Measurements from ENCODE around the gene DMRT2.
A peak's percentile ranks its signal among the peaks of the same experiment; 100 is the strongest.

DMRT2 gene

DNA sequence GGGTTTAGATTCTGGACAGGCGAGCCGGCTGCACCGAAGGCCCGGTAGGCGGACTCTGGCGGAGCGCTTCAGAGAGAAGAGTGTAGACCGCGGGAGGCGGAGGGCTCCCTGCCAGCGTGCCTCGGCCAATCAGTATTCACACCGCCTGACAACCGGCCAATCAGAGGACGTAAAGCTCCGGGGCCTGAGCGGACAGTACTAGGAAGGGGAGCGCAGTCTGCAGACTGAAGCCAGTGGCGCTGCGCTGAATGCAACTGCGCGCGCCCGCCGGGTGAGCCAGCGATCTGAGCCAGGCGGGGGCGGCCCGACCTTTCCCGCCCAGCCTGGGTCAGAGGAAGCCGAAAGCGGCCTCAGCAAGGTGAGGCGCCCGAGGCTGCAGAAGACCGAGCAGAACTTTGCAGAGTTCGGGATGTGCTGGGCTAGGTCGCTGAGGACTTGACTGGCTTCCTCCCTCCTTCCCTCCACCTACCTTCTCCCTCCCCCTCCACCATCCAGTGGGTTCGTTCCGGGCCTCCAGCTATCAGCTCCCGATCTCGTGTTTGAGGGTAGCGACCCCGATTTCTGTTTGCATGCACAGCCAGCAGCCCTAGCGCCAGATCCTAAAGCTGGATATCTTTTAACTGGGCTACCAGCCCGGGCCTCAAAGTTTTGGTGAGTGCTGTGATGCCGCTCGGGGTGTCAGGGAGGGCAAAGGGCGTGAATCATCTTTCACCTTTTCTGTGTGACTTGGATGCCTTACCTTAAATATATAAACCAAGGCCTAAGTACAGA is at the start of gene DMRT2:
DMRT2 (plus strand) TSS at position 233 of the 771 bp plus-strand sequence. CDS start 1,257 bp downstream, outside the sequence.
- H3K9ac ChIP-seq (ENCODE audit: low read length): no peak within 1 kb of the TSS
- no peaks in the 10 kb centered on the region for H3K9me3 ChIP-seq (ENCODE audit: control insufficient read depth, low read depth, low read length)
- H3K4me1 ChIP-seq (ENCODE audit: control insufficient read depth, low read depth, low read length): peaks cover 15% of the 10 kb centered on the region
- peaks cover 100% of the 10 kb centered on the region for H3K27me3 ChIP-seq (ENCODE audit: control insufficient read depth, insufficient read depth, low read length)
- peak within 1 kb of the TSS; percentile 58 for H3K4me3 ChIP-seq (ENCODE audit: low read length)
- H3K27ac ChIP-seq (ENCODE audit: low read length): no peak within 1 kb of the TSS
- no peaks in the 10 kb centered on the region for H3K36me3 ChIP-seq (ENCODE audit: control insufficient read depth, low read depth, low read length)

DNA sequence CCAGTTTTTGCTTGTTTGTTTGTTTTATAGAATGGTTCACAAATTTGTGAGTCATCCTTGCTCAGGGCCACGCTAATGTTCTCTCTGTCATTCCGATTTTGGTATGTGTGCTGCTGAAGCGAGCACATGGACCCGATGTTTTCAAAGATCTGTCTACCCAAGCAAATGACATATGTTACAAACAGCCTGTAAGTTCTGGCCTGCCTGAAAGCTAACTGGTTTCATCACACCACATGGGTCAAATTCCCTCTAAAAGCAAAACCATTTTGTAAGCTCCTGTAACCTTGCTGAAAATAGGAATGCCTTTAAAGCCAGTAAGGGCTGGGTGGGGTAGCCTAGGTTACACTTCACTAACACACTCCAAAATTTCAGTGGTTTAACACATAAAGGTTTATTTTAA is 48.3 kb upstream of the DMRT2 start:
- no peak overlapping the region for H3K4me3 ChIP-seq (ENCODE audit: low read length)
- no peaks in the 10 kb centered on the region for H3K4me1 ChIP-seq (ENCODE audit: control insufficient read depth, low read depth, low read length)
- H3K27me3 ChIP-seq (ENCODE audit: control insufficient read depth, insufficient read depth, low read length): no peaks in the 10 kb centered on the region
- H3K9me3 ChIP-seq (ENCODE audit: control insufficient read depth, low read depth, low read length): peaks cover 13% of the 10 kb centered on the region
- H3K27ac ChIP-seq (ENCODE audit: low read length): no peak overlapping the region
- no peaks in the 10 kb centered on the region for H3K36me3 ChIP-seq (ENCODE audit: control insufficient read depth, low read depth, low read length)
- no peak overlapping the region for H3K9ac ChIP-seq (ENCODE audit: low read length)

DNA sequence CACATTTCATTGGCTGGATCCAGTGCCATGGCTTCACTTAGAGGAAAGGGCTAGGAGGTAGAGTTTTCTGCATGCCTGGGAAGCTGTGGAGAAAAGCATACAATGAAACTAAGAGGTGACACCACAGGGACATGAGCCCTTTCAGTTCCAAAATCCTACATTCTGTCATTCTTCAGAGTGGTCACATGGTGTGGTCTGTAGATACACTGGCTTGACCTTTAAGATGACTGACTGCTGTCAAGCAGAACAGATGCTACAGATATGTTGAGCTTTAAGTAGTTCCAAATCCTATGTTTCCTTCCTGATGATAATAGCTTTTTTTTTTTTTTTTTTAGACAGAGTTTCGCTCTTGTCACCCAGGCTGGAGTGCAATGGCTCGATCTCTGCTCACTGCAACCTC is 47.5 kb upstream of the DMRT2 start:
- no peak overlapping the region for H3K9ac ChIP-seq (ENCODE audit: low read length)
- peaks cover 13% of the 10 kb centered on the region for H3K9me3 ChIP-seq (ENCODE audit: control insufficient read depth, low read depth, low read length)
- no peak overlapping the region for H3K4me3 ChIP-seq (ENCODE audit: low read length)
- no peak overlapping the region for H3K27ac ChIP-seq (ENCODE audit: low read length)
- H3K36me3 ChIP-seq (ENCODE audit: control insufficient read depth, low read depth, low read length): no peaks in the 10 kb centered on the region
- no peaks in the 10 kb centered on the region for H3K4me1 ChIP-seq (ENCODE audit: control insufficient read depth, low read depth, low read length)
- H3K27me3 ChIP-seq (ENCODE audit: control insufficient read depth, insufficient read depth, low read length): no peaks in the 10 kb centered on the region

DNA sequence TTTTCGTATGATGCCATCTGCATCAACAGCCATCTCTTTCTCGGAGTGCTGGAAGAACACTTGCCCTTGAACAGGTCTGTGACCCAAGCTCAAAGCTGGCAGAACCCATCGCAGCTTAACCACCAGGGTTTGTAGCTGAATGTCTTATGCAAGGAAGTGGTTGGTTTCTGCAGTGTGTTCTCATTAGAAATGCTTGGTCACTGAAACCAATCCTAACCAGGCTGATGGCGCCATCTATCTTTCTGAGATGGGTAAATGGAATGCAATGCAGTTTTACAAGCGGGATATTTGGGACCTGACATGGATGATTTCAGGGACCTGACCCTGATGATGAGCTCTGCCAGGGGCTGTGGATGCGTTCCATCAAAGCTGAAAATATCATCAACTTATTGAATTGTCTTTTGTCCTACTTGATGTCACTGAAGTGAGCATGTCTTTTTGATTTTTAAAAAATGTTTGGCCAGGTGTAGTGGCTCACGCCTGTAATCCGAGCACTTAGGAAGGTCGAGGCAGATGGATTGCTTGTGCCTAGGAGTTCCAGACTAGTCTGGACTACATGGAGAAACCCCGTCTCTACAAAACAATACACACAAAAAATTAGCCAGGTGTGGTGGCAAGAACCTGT is 45.0 kb upstream of the DMRT2 start:
- Histone ChIP-seq H3K36me3 (ENCODE audit: control insufficient read depth, low read depth, low read length) (no peaks in the 10 kb centered on the region), H3K27ac (ENCODE audit: low read length) (no peak overlapping the region), H3K9ac (ENCODE audit: low read length) (no peak overlapping the region)

DNA sequence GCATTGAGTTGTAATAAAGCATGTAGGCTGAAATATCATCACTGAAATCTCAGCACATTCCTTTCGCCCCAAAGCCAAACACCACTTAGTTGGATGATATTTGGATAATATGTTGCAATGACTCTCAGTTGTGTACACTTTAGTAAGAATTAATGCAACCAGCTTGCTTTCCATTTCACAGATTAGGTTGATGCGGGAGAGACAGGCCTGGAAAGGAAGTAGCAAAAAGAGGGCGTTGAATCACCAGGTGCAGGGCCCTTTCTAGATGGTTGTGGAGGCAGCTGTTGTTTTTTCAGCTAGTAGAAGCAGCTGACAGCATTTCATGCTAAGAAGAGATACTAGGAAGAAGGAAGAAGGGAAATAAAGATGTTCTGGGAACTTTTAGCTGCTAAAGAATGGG is 42.8 kb upstream of the DMRT2 start:
- Histone ChIP-seq H3K4me1 (ENCODE audit: control insufficient read depth, low read depth, low read length) (peaks cover 3% of the 10 kb centered on the region), H3K4me3 (ENCODE audit: low read length) (no peak overlapping the region), H3K9me3 (ENCODE audit: control insufficient read depth, low read depth, low read length) (no peaks in the 10 kb centered on the region), H3K36me3 (ENCODE audit: control insufficient read depth, low read depth, low read length) (no peaks in the 10 kb centered on the region), H3K27me3 (ENCODE audit: control insufficient read depth, insufficient read depth, low read length) (peaks cover 17% of the 10 kb centered on the region), H3K9ac (ENCODE audit: low read length) (no peak overlapping the region), H3K27ac (ENCODE audit: low read length) (no peak overlapping the region)

More for the DNA sequence above, 45.0 kb upstream of the DMRT2 start:
- no peak overlapping the region for H3K4me3 ChIP-seq (ENCODE audit: low read length)
- H3K9me3 ChIP-seq (ENCODE audit: control insufficient read depth, low read depth, low read length): no peaks in the 10 kb centered on the region
- peaks cover 17% of the 10 kb centered on the region for H3K27me3 ChIP-seq (ENCODE audit: control insufficient read depth, insufficient read depth, low read length)
- peaks cover 3% of the 10 kb centered on the region for H3K4me1 ChIP-seq (ENCODE audit: control insufficient read depth, low read depth, low read length)

DNA sequence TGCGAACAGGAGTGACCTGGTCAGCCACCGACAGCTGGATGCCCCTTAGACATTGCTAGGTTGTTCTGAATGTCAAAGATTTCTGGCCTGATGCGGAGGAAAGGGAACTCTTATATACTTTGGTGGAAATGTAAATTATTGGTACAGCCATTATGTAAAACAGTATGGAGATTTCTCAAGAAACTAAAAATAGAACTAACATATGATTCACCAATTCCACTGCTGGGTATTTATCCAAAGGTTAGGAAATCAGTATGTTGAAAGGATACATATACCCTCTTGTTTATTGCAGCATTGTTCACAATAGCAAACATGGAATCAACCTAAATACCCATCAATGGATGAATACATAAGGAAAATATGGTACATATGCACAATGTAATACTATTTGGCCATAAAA is 41.9 kb upstream of the DMRT2 start:
- Histone ChIP-seq H3K4me3 (ENCODE audit: low read length) (no peak overlapping the region), H3K36me3 (ENCODE audit: control insufficient read depth, low read depth, low read length) (no peaks in the 10 kb centered on the region), H3K9me3 (ENCODE audit: control insufficient read depth, low read depth, low read length) (no peaks in the 10 kb centered on the region), H3K9ac (ENCODE audit: low read length) (no peak overlapping the region), H3K27me3 (ENCODE audit: control insufficient read depth, insufficient read depth, low read length) (peaks cover 17% of the 10 kb centered on the region), H3K4me1 (ENCODE audit: control insufficient read depth, low read depth, low read length) (peaks cover 3% of the 10 kb centered on the region), H3K27ac (ENCODE audit: low read length) (no peak overlapping the region)

DNA sequence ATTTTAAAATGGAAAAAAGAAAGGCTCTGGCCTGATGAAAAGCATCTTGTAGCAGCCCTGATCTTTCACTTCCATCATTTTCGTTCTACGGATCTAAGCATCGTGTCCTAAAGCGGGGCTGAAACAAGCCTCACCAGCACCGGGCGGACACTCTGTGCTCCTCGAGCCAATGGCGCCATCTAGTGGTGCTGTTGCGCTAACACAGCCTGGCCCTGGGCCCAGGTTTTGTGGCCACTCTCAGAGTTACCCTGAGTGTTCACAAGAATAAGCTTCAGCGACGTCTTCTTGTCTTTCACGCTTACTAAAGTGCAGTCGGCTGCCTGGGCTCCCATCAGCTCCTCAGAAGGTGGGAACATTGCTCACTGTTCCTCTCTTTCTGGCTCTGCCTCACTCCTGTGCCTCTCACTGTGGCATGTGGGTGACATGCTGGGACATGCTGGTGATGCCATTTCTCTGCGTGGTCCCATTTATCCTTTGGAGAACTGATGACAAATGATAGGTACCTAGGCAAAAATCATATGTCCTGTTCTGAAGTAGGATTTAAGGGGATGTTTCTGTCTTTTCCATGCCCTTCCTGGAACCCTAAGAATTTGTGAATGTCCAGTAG is 41.0 kb upstream of the DMRT2 start:
- H3K4me1 ChIP-seq (ENCODE audit: control insufficient read depth, low read depth, low read length): peaks cover 3% of the 10 kb centered on the region
- H3K9ac ChIP-seq (ENCODE audit: low read length): no peak overlapping the region
- H3K4me3 ChIP-seq (ENCODE audit: low read length): no peak overlapping the region
- peaks cover 17% of the 10 kb centered on the region for H3K27me3 ChIP-seq (ENCODE audit: control insufficient read depth, insufficient read depth, low read length)
- H3K9me3 ChIP-seq (ENCODE audit: control insufficient read depth, low read depth, low read length): no peaks in the 10 kb centered on the region
- H3K27ac ChIP-seq (ENCODE audit: low read length): no peak overlapping the region
- H3K36me3 ChIP-seq (ENCODE audit: control insufficient read depth, low read depth, low read length): no peaks in the 10 kb centered on the region

DNA sequence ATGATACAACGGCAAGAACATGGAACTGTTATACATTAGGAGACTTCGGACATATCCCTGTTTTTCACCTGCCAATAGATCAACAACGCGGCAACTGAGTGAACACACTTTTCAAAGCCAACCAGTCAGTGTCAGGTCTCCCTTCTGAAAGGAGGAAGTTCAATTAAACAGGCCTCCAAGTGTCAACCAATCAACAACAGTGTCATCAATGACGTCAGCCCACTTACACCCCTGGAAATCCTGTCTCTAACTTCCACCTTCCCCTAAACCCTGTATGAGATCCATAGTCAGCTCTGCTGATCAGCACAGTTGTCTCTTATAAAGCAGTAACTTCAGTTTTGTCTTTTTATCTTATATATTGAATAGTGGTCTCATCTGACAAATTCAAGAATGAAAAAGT is 37.1 kb upstream of the DMRT2 start:
- peaks cover 25% of the 10 kb centered on the region for H3K27me3 ChIP-seq (ENCODE audit: control insufficient read depth, insufficient read depth, low read length)
- no peak overlapping the region for H3K9ac ChIP-seq (ENCODE audit: low read length)
- no peak overlapping the region for H3K27ac ChIP-seq (ENCODE audit: low read length)
- no peaks in the 10 kb centered on the region for H3K36me3 ChIP-seq (ENCODE audit: control insufficient read depth, low read depth, low read length)
- peaks cover 3% of the 10 kb centered on the region for H3K4me1 ChIP-seq (ENCODE audit: control insufficient read depth, low read depth, low read length)
- no peaks in the 10 kb centered on the region for H3K9me3 ChIP-seq (ENCODE audit: control insufficient read depth, low read depth, low read length)
- H3K4me3 ChIP-seq (ENCODE audit: low read length): no peak overlapping the region

DNA sequence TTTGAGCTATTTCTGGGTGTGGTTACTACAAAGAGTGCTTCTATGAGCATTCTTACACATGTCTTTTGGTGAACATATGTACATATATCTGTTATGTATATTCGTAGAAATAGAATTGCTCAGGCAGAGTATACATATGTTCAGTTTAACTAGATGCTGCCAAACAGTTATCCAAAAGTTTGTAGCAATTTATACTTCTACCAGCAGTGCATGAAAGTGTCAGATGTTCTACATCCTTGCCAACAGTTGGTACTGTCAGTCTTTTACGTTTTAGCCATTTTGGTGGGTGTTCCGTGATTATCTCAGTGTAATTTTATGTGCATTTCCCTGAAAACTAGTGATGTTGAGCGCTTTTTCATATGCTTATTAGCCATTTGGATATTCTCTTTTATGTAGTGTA is 35.9 kb upstream of the DMRT2 start:
- Histone ChIP-seq H3K27me3 (ENCODE audit: control insufficient read depth, insufficient read depth, low read length) (peaks cover 15% of the 10 kb centered on the region), H3K27ac (ENCODE audit: low read length) (no peak overlapping the region), H3K4me1 (ENCODE audit: control insufficient read depth, low read depth, low read length) (peaks cover 3% of the 10 kb centered on the region)

DNA sequence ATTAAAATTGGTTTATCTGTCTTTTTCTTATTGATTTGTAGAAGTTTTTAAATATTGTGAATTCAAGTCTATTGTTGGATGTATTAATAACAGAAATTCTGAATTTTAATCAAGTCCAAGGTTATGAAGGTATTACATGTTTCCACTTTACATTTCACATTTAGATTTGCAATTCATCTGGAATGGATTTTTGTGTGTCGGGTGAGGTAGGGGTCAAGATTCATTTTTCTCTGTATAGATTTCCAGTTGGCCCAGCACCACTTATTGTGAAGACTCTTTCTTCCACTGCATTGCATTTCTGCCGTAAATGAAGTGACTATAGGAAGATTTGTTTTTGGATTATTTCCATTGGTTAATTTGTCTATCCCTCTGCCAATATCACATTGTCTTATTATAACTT is 35.5 kb upstream of the DMRT2 start:
- Histone ChIP-seq H3K9me3 (ENCODE audit: control insufficient read depth, low read depth, low read length) (no peaks in the 10 kb centered on the region), H3K4me3 (ENCODE audit: low read length) (no peak overlapping the region), H3K9ac (ENCODE audit: low read length) (no peak overlapping the region), H3K36me3 (ENCODE audit: control insufficient read depth, low read depth, low read length) (no peaks in the 10 kb centered on the region), H3K27ac (ENCODE audit: low read length) (no peak overlapping the region), H3K27me3 (ENCODE audit: control insufficient read depth, insufficient read depth, low read length) (peaks cover 11% of the 10 kb centered on the region), H3K4me1 (ENCODE audit: control insufficient read depth, low read depth, low read length) (peaks cover 3% of the 10 kb centered on the region)

More for the DNA sequence above, 35.9 kb upstream of the DMRT2 start:
- no peaks in the 10 kb centered on the region for H3K9me3 ChIP-seq (ENCODE audit: control insufficient read depth, low read depth, low read length)
- H3K36me3 ChIP-seq (ENCODE audit: control insufficient read depth, low read depth, low read length): no peaks in the 10 kb centered on the region
- no peak overlapping the region for H3K9ac ChIP-seq (ENCODE audit: low read length)
- H3K4me3 ChIP-seq (ENCODE audit: low read length): no peak overlapping the region

DNA sequence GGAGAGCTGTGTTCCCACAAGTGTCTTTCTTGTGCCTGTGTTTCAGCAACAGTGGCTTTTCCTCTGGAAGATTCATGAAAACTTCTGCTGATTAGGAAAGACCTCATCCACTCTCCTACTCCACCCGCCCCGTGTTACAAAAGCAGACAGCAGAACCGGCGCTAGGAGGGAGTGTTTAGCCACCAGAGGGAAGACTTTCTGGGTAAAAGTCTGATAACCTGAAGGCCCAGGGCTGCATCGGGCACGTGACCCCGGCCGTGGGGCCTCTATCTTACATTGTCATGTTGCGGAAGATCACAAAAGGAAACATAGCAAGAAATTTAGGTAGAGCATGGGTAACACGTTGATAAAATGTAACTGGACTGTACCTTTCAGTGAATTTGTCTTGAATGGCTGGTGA is 32.0 kb upstream of the DMRT2 start:
- H3K4me1 ChIP-seq (ENCODE audit: control insufficient read depth, low read depth, low read length): no peaks in the 10 kb centered on the region
- H3K9me3 ChIP-seq (ENCODE audit: control insufficient read depth, low read depth, low read length): peaks cover 4% of the 10 kb centered on the region
- H3K27ac ChIP-seq (ENCODE audit: low read length): no peak overlapping the region
- peaks cover 11% of the 10 kb centered on the region for H3K27me3 ChIP-seq (ENCODE audit: control insufficient read depth, insufficient read depth, low read length)
- no peak overlapping the region for H3K4me3 ChIP-seq (ENCODE audit: low read length)
- H3K36me3 ChIP-seq (ENCODE audit: control insufficient read depth, low read depth, low read length): no peaks in the 10 kb centered on the region
- H3K9ac ChIP-seq (ENCODE audit: low read length): no peak overlapping the region
